Muscle of arm (tissue), 12 donors: ENCODE measurements around the gene GRB14. TPM values are rescaled to one million over a fixed set of nuclear protein-coding genes. Genes with fewer than 3 reads are reported as not detected.
"Not testable (repeated sequence)": the region's sequence is repeated elsewhere in the genome, so short reads cannot be mapped to it uniquely, and the experiment has no call there.

Experiments
- DNase-seq: peaks from one replicate; pipeline ENCODE4 v3.0.0-alpha.2; 2013
- polyA plus RNA-seq, 12 donors: library from polyadenylated mRNA; unstranded; fragments of 120-200 nt; gene quantifications; one replicate each; pipeline ENCODE4 v1.2.1, GENCODE V29; 2013; ENCODE audit not compliant: insufficient read length in 12 of 12

The GRB14 gene
- polyA plus RNA-seq, 12 donors: 0.84 to 6.6 (median 3.2) TPM; not detected in 2

- no peak for DNase-seq
Measured at GRCh38 chr2:164496421-164496820, 124.9 kb downstream of the GRB14 start.

- DNase-seq: peak; percentile 55
Measured at GRCh38 chr2:164495491-164496223, 125.6 kb downstream of the GRB14 start.

GRCh38 chr2:164485541-164485940 lies 135.7 kb downstream of the GRB14 start:
- DNase-seq: no peak

- DNase-seq: peak; percentile 41
Measured at GRCh38 chr2:164479460-164479859, 141.8 kb downstream of the GRB14 start.

- DNase-seq: no peak
Measured at GRCh38 chr2:164478205-164478604, 143.1 kb downstream of the GRB14 start.

GRCh38 chr2:164474873-164475272 lies 146.4 kb downstream of the GRB14 start:
- DNase-seq: no peak

- no peak for DNase-seq
Measured at GRCh38 chr2:164473021-164473420, 148.3 kb downstream of the GRB14 start.

- not testable (repeated sequence) for DNase-seq
Measured at GRCh38 chr2:164465047-164465446, 156.2 kb downstream of the GRB14 start.

- no peak for DNase-seq
Measured at GRCh38 chr2:164464376-164464775, 156.9 kb downstream of the GRB14 start.

GRCh38 chr2:164458792-164459191 lies 162.5 kb downstream of the GRB14 start:
- DNase-seq: no peak

GRCh38 chr2:164457271-164457670 lies 164.0 kb downstream of the GRB14 start:
- DNase-seq: no peak

- DNase-seq: no peak
Measured at GRCh38 chr2:164456619-164457018, 164.7 kb downstream of the GRB14 start.

GRCh38 chr2:164453656-164454305 lies 167.5 kb downstream of the GRB14 start:
- no peak for DNase-seq

GRCh38 chr2:164450278-164450677 lies 171.0 kb downstream of the GRB14 start:
- no peak for DNase-seq

- no peak for DNase-seq
Measured at GRCh38 chr2:164449706-164450105, 171.6 kb downstream of the GRB14 start.

GRCh38 chr2:164447660-164448059 lies 173.6 kb downstream of the GRB14 start:
- no peak for DNase-seq

Other genes starting within 250 kb of the GRB14 start
- 10 to 100 TPM in 5 of 12 donors, 1 to 10 TPM in 6, not detected in 1; 7.1 to 25.9 (median 9.9) TPM for gene COBLL1, start 220.3 kb upstream of the GRB14 start, polyA plus RNA-seq